Uterus (tissue), 2 donors: Measurements from ENCODE around the gene PLEKHA7.

ENCODE experiments used
- CTCF ChIP-seq, 4 experiments: fragments of 200-600 bp in 2 of 4; fragments of 450-650 bp in 2 of 4; sonication (generic) in 2 of 4; IDR thresholded peaks; one replicate each; pipeline ENCODE4 v1.5.1; 2016 to 2019; ENCODE audit warnings: antibody characterized with exemption in 4 of 4, mild to moderate bottlenecking in 2 of 4, moderate library complexity in 1 of 4
- POLR2A ChIP-seq, 2 donors: fragments of 450-650 bp; IDR thresholded peaks; one replicate each; pipeline ENCODE4 v1.6.1; 2016; ENCODE audit warnings: antibody characterized with exemption in 2 of 2, mild to moderate bottlenecking in 1 of 2, moderate library complexity in 1 of 2

GRCh38 chr11:16999116-16999515, 15.1 kb downstream of the PLEKHA7 start:
- TF ChIP-seq POLR2A (IDR thresholded peaks at IDR 0.05) (no peak), CTCF (IDR thresholded peaks at IDR 0.05) (no peak)
